Ectodermal cell (in vitro differentiated cells): ENCODE results near the gene MRM1.

Experiments used
- H3K27ac ChIP-seq: 2 replicates; pipeline ENCODE4 v1.7.0; 2013; ENCODE audit warnings: mild to moderate bottlenecking, low read depth, low read length; ENCODE audit not compliant: insufficient read depth, poor library complexity, severe bottlenecking
- H3K27me3 ChIP-seq: 2 replicates; pipeline ENCODE4 v1.7.0; 2013; ENCODE audit warnings: mild to moderate bottlenecking, low read length; ENCODE audit not compliant: insufficient read depth, control insufficient read depth, poor library complexity, severe bottlenecking
- H3K36me3 ChIP-seq: one replicate; pipeline ENCODE4 v1.7.0; 2013; ENCODE audit warnings: low read length; ENCODE audit not compliant: control insufficient read depth, insufficient read depth
- H3K4me1 ChIP-seq: one replicate; pipeline ENCODE4 v1.7.0; 2013; ENCODE audit warnings: low read length; ENCODE audit not compliant: control insufficient read depth, insufficient read depth
- H3K4me3 ChIP-seq: 2 replicates; pipeline ENCODE4 v1.7.0; 2013; ENCODE audit warnings: low read depth, low read length, control low read depth; ENCODE audit not compliant: insufficient read depth
- H3K9me3 ChIP-seq: 2 replicates; pipeline ENCODE4 v1.7.0; 2013; ENCODE audit warnings: mild to moderate bottlenecking, low read length, moderate library complexity; ENCODE audit not compliant: control insufficient read depth
- WGBS, 2 experiments: methylation state at CpG; one replicate each; pipeline ENCODE4 v1.1.7; 2013; ENCODE audit warnings: missing lambda C conversion rate in 2 of 2; 5-methylcytosine and 5-hydroxymethylcytosine counted together

The MRM1 gene

DNA sequence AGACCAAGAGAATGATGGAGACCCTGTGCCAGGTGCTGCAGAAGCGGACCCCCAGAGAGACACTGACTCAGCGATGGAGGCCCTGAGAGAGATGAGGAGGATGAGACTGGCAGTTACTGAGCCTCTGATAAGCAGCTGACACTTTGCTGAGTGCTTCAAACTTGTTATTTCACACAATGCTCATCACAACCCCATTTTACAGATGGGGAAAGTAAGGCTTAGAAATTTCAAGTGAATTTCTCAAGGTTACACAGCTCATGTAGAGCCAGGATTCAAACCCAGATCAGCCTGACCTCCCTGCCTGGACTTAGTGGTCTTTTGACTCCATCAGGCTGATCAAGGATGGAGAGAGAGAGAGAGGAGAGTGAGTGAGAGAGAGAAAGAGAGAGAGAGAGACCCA is 27.2 kb downstream of the MRM1 start:
- Histone ChIP-seq H3K27me3 (peaks cover 14% of the 10 kb centered on the region), H3K4me3 (no peak overlapping the region), H3K4me1 (peaks cover 20% of the 10 kb centered on the region), H3K36me3 (no peaks in the 10 kb centered on the region), H3K9me3 (no peaks in the 10 kb centered on the region), H3K27ac (no peak overlapping the region)
- 94 to 96% methylated on average over 2 of the region's 2 CpGs for WGBS, 2 experiments

DNA sequence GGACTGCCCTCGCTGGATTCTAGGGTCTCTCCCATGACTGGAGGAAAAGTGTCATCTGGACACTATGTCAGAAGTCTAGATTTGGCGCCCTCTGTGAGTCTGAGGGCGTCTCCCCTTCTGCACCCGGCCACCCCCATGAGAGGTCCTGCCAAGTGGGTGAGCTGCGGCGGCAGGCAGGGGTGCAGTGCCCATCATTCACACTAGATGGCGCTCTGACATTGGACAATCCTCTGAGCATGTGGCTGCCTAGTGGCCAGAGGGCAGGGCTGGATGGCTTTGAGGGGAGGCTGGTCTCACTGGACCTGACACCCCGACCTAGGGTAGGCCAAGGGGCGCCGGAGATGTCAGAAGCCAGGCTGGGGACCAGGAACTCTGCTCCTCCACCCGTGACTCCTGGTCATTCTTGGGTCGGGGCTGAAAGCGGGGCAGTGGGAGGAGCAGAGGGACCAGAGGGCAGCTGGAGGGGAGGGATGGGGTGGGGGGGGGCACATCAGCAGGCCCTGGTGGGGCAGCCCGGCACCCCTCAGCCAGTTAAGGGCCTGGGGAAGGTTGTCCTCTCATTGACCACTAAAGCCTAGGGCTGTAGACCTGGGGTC is 28.0 kb downstream of the MRM1 start:
- Histone ChIP-seq H3K27ac (no peak overlapping the region), H3K36me3 (no peaks in the 10 kb centered on the region), H3K4me1 (peaks cover 22% of the 10 kb centered on the region), H3K9me3 (no peaks in the 10 kb centered on the region), H3K4me3 (no peak overlapping the region), H3K27me3 (peaks cover 14% of the 10 kb centered on the region)
- 23 to 25% methylated on average over 14 of the region's 14 CpGs for WGBS, 2 experiments

DNA sequence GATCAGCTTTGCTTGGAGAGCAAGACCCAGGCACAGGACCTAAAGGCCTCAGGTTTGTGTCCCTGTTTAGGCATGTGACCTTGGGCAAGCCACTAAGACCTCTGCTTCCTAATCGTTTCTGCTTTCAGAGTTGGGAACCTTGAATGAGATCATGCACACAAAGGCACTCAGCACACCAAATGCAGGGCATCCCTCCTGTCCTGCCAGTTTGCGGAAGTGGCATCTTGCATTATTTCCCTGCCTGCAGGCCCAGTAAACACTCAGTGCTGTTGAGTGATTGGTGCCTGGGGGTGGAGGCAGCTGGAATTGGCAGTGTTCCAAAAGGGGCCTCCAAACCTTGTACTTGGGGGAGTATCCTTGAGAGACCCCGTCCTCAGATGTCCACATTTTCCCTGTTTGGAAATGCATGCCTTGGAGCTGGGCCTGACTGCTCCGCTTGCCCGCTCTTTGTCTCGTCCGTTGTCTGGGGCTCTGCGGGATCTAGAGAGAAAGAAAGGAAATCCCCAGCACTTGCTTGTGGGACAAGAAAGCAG is 28.7 kb downstream of the MRM1 start:
- 61 to 62% methylated on average over 8 of the region's 8 CpGs for WGBS, 2 experiments
- Histone ChIP-seq H3K4me3 (no peak overlapping the region), H3K36me3 (no peaks in the 10 kb centered on the region), H3K4me1 (peaks cover 22% of the 10 kb centered on the region), H3K27ac (no peak overlapping the region), H3K27me3 (peaks cover 14% of the 10 kb centered on the region), H3K9me3 (no peaks in the 10 kb centered on the region)

DNA sequence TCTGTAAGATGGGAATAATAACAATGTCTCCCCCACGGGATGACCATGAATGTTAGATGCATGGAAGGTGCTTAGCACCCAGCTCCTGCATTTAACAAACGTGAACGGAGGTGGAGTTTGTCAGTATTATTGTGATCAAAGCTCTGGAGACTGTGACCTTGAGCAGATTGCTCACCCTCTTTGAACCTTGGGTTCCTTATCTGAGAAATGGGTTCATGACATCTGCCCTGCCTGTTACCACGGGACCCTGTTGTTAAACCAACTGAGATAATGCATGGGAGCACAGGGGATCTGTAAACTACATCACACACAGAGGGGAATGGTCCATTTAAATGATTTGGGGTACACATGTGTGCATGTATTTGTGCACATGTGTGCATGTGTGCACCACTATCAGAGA is 29.6 kb downstream of the MRM1 start:
- Histone ChIP-seq H3K36me3 (no peaks in the 10 kb centered on the region), H3K4me1 (peaks cover 22% of the 10 kb centered on the region), H3K27ac (no peak overlapping the region), H3K9me3 (no peaks in the 10 kb centered on the region), H3K4me3 (no peak overlapping the region), H3K27me3 (peaks cover 14% of the 10 kb centered on the region)
- WGBS, 2 experiments: 94 to 95% methylated on average over 4 of the region's 4 CpGs

DNA sequence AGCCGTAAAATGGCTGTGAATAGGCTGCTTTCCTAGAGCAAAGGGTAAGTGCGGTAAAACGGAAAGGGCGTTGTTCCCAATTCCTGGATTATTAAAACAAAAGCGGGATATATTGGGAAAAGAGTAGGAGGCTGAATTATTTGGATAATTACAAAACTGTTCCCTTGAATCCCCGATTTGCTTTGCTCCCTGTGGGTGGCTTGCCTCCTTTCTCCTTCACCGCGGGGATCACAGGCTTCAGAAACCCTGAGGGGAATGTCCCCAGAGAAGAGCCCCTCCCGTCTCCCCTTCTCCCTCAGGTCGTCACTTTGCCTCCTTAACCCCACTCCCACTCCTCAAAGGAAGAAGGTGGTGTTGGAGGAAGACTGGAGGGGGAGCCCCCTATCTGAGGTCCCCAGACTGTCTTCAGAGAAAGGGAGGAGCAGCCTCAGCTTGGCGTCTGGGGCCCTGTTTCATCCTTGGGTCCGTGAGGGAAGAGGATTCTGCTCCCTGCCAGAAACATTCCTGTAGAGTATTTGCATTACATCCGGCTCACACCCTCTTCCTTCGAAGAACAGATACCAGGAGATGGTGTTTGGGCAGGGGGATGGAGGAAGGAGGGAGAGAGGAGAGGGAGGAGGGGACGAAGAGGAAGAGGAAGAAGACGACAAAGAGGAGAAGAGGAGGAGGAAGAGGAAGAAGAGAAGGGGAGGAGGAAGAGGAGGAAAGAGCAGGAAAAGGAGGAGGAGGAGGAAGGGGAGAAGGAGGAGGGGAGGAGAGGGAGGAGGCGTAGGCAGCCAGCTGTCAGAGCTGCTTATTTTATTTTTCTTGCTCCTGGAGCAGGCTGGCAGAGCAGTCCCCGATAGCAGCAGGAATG is 31.8 kb downstream of the MRM1 start:
- no peaks in the 10 kb centered on the region for H3K9me3 ChIP-seq
- H3K36me3 ChIP-seq: no peaks in the 10 kb centered on the region
- H3K4me1 ChIP-seq: peaks cover 18% of the 10 kb centered on the region
- H3K27ac ChIP-seq: no peak overlapping the region
- peaks cover 14% of the 10 kb centered on the region for H3K27me3 ChIP-seq
- H3K4me3 ChIP-seq: peak overlapping the region; percentile 4
- 13 to 14% methylated on average over 16 to 17 of the region's 18 CpGs for WGBS, 2 experiments

DNA sequence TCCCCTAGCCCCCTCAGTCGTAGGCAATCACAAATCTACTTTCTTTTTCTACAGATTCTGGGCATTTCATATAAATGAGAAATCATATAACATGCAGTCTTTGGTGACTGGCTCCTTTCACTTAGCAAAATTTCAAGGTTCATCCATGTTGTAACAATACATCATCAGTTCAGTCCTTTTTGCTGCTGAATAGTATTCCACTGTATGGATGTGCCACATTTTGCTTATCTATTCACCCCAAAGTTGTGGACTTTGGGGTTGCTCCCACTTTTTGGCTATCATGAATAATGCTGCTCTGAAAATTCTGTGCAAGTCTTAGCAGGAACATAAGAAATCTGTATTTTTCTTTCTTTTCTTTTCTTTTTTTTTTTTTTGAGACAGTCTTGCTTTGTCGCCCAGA is 39.0 kb downstream of the MRM1 start:
- Histone ChIP-seq H3K9me3 (no peaks in the 10 kb centered on the region), H3K27ac (no peak overlapping the region), H3K27me3 (peaks cover 68% of the 10 kb centered on the region), H3K4me3 (no peak overlapping the region), H3K4me1 (peaks cover 27% of the 10 kb centered on the region), H3K36me3 (no peaks in the 10 kb centered on the region)
- 95 to 96% methylated on average over 2 of the region's 2 CpGs for WGBS, 2 experiments

DNA sequence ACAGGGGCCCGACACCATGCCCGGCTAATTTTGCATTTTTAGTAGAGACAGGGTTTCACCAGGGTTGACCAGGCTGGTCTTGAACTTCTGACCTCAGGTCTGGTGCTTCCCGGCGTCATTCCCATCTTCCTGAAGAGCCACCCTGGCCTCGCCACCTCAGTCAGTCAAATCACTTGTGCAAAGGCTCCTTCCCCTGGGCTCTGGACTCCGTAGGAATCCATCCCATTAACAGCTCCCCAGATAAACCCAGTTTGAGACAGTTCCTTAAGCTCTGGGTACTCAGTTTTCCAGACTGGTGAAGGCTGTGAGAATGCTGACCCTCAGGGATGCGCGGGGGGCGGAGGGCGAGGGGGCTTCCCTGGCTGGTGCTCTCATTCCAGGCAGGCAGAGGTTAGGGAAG is 39.5 kb downstream of the MRM1 start:
- H3K4me3 ChIP-seq: no peak overlapping the region
- peaks cover 27% of the 10 kb centered on the region for H3K4me1 ChIP-seq
- H3K27me3 ChIP-seq: peaks cover 68% of the 10 kb centered on the region
- WGBS, 2 experiments: 53 to 56% methylated on average over 10 of the region's 10 CpGs
- H3K9me3 ChIP-seq: no peaks in the 10 kb centered on the region
- no peak overlapping the region for H3K27ac ChIP-seq
- no peaks in the 10 kb centered on the region for H3K36me3 ChIP-seq

DNA sequence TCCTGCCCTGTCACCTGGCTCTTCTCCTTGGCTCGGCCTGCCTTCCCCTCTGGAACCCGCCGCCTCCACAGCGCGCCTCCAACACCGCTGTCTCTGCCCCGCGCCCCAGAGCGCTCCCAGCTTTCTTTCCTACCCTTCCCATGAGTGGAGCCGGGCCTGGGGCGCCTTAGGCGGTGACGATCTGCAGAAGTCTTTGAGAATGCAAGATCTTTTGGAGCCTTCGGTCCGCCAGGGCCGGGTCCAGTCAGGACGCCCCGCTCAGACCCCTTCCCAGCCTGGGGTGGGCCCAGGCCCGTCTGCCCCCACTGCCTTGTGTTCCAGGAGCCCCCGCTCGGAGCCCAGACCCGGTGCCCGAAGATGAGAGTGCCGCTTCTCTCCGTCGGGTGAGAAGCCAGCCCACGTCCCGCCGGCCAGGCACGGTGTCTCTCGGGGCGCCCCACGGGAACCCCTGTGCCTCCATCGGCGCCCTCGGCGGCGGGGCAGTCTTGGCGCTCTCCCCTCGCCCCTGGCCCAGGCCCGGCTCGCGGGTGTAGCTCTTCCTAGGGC is 40.0 kb downstream of the MRM1 start:
- peaks cover 68% of the 10 kb centered on the region for H3K27me3 ChIP-seq
- H3K4me1 ChIP-seq: peaks cover 27% of the 10 kb centered on the region
- no peak overlapping the region for H3K27ac ChIP-seq
- H3K4me3 ChIP-seq: peak overlapping the region; percentile 40
- H3K9me3 ChIP-seq: no peaks in the 10 kb centered on the region
- 2% methylated on average over 43 of the region's 43 CpGs for WGBS, 2 experiments
- no peaks in the 10 kb centered on the region for H3K36me3 ChIP-seq

DNA sequence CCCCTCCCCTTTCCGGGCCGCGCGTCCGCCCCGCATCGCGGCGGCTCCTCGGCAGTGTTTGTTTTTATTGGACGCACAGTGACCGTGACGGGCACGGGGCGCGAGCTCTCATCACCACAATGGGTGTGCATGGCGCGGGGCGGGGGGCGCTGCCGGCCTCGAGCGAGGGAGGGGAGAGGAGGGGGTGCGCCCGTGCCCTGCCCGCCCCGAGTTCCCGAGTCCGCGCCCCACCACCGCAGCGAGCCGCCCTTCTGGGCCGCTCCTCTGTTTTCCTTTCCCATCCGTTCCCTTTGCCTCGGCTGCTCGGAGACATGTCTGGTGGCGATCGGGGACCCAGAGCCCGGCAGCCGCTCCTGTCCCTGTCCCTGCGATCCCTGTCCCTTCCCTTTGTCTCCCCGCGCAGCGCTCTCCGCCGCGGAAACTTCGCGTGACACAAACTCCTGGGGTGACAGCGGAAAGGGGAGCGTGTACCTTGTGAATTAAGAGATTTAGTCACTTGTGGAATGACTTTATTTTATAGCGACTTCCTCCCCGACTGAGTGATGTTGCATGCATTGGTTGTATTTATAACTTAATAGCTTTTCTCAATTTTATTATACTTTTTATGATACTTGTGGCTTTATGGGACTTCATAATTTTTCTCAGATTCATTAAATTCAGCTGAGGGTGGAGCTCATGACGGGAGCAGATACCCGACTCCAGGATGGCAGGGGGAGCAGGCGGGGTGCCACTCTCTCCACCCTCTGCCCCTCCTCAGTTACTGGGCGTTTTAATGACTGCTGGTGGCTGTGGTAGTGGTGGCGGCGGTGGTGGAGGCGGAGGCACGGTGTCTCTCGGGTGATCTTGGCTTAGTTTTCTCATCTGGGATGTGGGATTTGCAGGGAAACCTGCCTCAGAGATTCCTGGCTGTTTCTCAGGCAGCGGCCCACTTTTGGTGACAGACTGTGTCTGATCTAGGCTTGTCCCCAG is 40.8 kb downstream of the MRM1 start:
- Histone ChIP-seq H3K27ac (no peak overlapping the region), H3K36me3 (no peaks in the 10 kb centered on the region), H3K4me1 (peaks cover 27% of the 10 kb centered on the region), H3K9me3 (no peaks in the 10 kb centered on the region), H3K27me3 (peaks cover 68% of the 10 kb centered on the region), H3K4me3 (peak overlapping the region; percentile 40)
- 4% methylated on average over 61 to 63 of the region's 64 CpGs for WGBS, 2 experiments
